GM21619 (cell line): ENCODE results near the gene CNDP1.
"Not testable (repeated sequence)": the region's sequence is repeated elsewhere in the genome, so short reads cannot be mapped to it uniquely, and the experiment has no call there.

Source experiments
- ATAC-seq: cut with Tn5 transposase; IDR thresholded peaks from one replicate; pipeline ENCODE4 v1.9.1; 2021; ENCODE audit not compliant: unreplicated experiment

The CNDP1 gene

GRCh38 chr18:74520096-74520833 is 14.0 kb upstream of the CNDP1 start:
- ATAC-seq, result no peak

DNA sequence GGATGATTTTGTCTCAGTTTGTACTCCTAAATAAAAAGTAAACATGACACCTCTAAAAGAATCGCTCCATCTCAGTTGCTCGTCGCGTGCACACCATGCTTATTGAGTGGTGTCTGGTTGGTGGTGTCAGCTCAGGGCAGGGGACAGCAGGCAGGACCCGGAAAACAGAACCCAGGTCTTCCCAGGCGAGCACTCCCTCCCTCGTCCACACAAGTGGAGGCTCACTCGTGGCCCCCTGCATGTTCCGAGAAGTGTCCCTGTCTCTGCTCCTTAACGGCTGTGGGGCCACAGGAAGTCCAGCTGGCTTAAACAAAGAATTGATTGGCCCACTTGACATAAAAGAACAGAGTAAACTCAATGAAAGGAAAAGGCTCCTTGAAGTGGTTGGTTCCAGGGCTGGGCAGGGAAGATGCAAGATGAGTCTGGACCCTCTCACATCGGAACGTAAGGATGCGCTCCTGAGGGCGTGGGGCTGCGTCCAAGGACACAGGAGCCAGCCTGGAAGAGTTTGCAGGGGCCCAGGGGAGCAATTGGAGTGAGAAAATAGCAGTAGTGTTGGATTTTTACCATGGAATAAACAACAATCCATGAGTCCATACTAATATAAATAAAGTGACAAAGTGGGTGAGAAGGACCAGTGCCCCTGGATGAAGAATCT is 13.1 kb upstream of the CNDP1 start:
- ATAC-seq, result no peak

GRCh38 chr18:74522635-74523548 is 11.4 kb upstream of the CNDP1 start:
- ATAC-seq, result no peak

DNA sequence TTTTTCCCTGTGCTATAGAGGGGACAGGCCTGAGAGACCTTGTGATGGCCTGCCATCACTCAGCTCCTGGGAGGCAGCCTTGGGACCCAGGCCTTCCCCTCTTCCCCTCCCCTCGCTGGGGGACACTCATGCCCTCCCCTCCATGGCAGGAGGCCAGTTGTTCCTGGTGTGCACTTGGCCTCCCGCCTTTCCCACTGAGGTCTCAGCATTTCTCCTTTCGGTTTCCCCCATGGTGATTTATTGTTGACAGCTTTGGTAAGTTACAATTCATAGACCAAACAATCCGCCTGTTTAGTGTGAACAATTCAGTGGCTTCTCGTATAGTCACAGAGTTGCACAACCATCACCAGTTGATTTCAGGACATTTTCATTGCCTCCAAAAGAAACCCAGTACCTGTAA is 10.2 kb upstream of the CNDP1 start:
- no peak for ATAC-seq

GRCh38 chr18:74524915-74525314 is 9.4 kb upstream of the CNDP1 start:
- ATAC-seq, result not testable (repeated sequence)

DNA sequence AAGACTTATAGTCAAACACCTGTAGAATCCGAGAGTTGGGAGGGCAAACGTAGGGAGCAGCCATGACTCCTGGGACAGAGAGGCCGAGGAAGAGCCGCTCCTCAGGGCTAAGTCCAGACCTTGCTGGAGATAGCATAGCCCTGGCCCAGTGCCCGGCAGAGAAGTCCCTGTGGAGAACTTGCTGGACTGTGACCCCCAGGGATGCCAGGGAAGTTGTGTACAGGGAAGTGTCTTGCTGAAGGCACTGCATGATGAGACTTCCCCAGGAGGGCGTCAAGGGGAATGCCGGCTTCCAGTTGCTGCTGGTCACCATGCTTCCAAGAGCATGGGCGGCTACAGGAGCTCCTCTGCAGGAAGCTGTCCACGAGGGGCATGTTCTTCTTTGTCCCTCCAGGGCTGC is 8.6 kb upstream of the CNDP1 start:
- no peak for ATAC-seq

GRCh38 chr18:74526488-74526887 is 7.8 kb upstream of the CNDP1 start:
- ATAC-seq, result no peak

GRCh38 chr18:74528478-74528877 is 5.8 kb upstream of the CNDP1 start:
- peak; percentile 63 for ATAC-seq

GRCh38 chr18:74528913-74529312 is 5.4 kb upstream of the CNDP1 start:
- ATAC-seq, result no peak

DNA sequence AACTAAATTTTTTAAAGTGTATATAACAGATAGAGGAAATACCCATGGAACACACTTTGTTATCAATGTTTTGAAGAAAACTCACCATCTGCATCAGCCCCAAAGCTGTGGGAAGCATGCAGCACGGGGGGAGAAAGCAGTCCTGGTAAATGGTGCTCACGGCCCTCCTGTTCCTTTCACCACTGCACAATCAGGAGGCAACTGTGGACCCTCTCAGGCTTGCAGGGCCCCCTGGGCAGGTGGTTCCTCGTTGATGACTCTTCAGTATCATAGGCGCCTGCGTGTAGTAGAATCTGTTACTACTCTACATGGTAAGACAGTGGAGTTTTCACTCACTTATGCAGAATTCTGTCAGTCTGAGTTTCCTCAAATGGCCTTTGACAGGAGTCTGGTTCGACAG is 4.9 kb upstream of the CNDP1 start:
- no peak for ATAC-seq

GRCh38 chr18:74529811-74530583 is 4.3 kb upstream of the CNDP1 start:
- no peak for ATAC-seq

GRCh38 chr18:74530584-74530862 is 3.8 kb upstream of the CNDP1 start:
- ATAC-seq, result no peak

DNA sequence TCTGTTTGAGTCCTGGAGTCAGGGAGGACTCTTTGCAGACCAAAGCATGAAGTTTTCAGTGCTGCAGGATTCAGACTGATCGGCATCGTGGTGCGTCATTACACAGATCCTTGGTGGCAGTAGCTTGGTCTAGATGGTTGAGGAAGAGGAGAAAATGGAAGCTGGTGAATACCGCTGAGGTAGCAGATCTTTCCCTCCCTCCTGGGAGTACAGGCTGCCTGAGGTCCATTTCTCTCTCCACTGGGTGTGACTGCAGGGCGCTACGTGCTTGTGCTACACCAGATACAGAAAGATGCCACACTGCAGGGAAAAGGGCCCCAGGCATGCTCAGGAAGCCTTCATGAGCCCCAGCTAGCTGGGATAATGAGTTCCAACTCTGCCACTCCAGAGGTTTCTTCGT is 3.3 kb upstream of the CNDP1 start:
- ATAC-seq, result no peak

- ATAC-seq, result no peak
These were observed 1.7 kb upstream of the CNDP1 start for GRCh38 chr18:74532511-74533025.

GRCh38 chr18:74533666-74534065 is 634 bp upstream of the CNDP1 start:
- ATAC-seq, result no peak

DNA sequence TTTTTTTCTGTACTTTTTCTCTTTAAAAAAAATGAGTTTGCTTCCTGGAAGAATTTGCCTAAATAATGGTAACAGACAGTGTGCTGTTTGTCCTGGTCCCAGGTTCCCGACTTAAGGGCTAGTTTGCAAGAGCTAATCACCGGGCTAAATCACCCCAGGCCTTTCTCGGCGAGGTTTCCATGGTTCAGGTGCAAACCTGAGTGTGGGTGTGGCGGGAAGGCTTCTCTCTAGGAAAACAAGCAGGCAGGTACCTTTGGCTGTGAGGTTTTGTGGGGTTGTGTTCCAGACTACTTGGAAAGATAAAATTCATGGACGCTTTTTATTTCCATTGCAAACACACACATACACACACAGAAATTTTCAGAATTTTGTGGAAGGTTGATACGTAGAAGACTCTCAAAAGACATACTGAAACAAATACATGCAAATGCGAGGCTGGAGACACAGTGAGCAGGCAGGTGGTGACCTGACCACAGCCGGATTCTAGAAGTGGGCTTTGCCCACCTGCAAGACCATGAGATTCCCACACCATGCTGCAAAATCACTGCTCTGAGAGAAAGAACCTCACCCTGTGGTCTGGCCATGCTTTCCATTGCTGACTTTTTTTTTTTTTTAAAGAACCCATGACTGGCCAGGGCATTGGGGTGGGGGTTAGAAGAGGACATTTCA is 815 bp downstream of the CNDP1 start:
- ATAC-seq, result no peak

GRCh38 chr18:74539289-74539688 is 5.0 kb downstream of the CNDP1 start:
- no peak for ATAC-seq

- no peak for ATAC-seq
These were observed 6.5 kb downstream of the CNDP1 start for GRCh38 chr18:74540652-74541421.

GRCh38 chr18:74541703-74542555 is 7.6 kb downstream of the CNDP1 start:
- no peak for ATAC-seq
